Activated CD4-positive, alpha-beta memory T cell treated with anti-CD3 and anti-CD28 coated beads for 36 hours (primary cell): ENCODE measurements around the gene HEBP1. TPM values are rescaled to one million over a fixed set of nuclear protein-coding genes. Genes with fewer than 3 reads are reported as not detected.

ENCODE experiments used
- CTCF ChIA-PET: fragments of 350-600 bp; sonication (Branson Sonifier 250); formaldehyde crosslinking; loops from one replicate; lab custom pipeline; 2021; ENCODE audit warnings: antibody characterized with exemption, inconsistent platforms; lab: Charles Lee
- POLR2A ChIA-PET: fragments of 350-600 bp; sonication (Branson Sonifier 250); formaldehyde crosslinking; loops from one replicate; lab custom pipeline; 2021; ENCODE audit warnings: antibody characterized with exemption; lab: Charles Lee
- DNase-seq: peaks from one replicate; pipeline ENCODE4 v3.0.0-alpha.2; 2020
- H3K27ac Mint-ChIP-seq: one replicate; pipeline ENCODE4 v1.8.0; 2021; ENCODE audit warnings: mixed read lengths
- H3K27me3 Mint-ChIP-seq: one replicate; pipeline ENCODE4 v1.8.0; 2021; ENCODE audit warnings: mixed read lengths
- H3K36me3 Mint-ChIP-seq: one replicate; pipeline ENCODE4 v1.8.0; 2021; ENCODE audit warnings: mixed read lengths
- H3K4me1 Mint-ChIP-seq: one replicate; pipeline ENCODE4 v1.8.0; 2021; ENCODE audit warnings: low read depth, mixed read lengths
- H3K4me3 Mint-ChIP-seq: one replicate; pipeline ENCODE4 v1.8.0; 2021; ENCODE audit warnings: mild to moderate bottlenecking, mixed read lengths
- H3K9me3 Mint-ChIP-seq: one replicate; pipeline ENCODE4 v1.8.0; 2021; ENCODE audit warnings: mixed read lengths
- intact Hi-C: fragments of 100-400 bp; cut with micrococcal nuclease; formaldehyde crosslinking; loops from one replicate; pipeline ENCODE4 v1.15.1; 2023
- total RNA-seq, 2 experiments: library from RNA; stranded (reverse); gene quantifications; one replicate each; pipeline ENCODE4 v1.2.3, GENCODE V29; 2021

Gene HEBP1
- total RNA-seq, 2 experiments from 2014 or later: 20.5 to 22.4 TPM

DNA sequence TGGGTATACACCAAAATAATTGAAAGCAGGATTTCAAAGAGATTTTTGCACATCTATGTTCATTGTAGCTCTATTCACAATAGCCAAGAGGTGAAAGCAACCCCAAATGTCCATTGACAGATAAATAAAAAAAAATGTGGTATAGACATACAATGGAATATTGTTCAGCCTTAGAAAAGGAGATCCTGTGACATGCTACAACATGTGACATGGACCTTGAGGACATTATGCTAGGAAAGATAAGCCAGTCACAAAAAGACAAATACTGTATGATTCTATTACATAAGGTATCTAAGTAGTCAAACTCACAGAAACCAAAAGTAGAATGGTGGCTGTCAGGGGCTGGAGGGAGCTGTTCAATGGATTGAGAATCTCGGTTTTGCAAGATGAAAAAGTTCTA, 60.2 kb downstream of the HEBP1 start:
- H3K4me1 Mint-ChIP-seq: no peaks in the 10 kb centered on the region
- no peak for DNase-seq
- no peak overlapping the region for H3K4me3 Mint-ChIP-seq
- H3K27ac Mint-ChIP-seq: no peak overlapping the region
- intact Hi-C loops: no loop called here
- peaks cover 2% of the 10 kb centered on the region for H3K27me3 Mint-ChIP-seq
- ChIA-PET POLR2A (no interaction called here), CTCF (no interaction called here)
- H3K36me3 Mint-ChIP-seq: no peaks in the 10 kb centered on the region
- no peaks in the 10 kb centered on the region for H3K9me3 Mint-ChIP-seq

DNA sequence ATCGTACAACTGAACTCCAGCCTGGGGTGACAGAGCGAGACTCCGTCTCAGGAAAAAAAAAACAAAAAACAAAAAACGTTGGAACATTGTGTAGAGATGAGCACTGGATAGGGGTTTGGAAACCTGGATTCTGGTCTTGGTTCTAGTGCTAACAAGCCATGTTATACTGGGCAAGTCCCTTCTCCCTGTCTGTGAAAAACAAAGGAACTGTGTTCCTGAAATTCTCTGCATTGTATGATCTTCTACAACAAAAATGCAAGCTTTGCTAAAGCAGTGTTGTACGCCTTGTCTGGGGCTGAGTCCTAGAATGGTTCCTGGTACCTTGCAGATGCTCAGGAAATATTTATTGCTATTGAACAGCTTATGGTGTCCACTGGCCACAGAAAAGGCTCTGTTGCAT, 61.5 kb downstream of the HEBP1 start:
- Mint-ChIP-seq H3K36me3 (no peaks in the 10 kb centered on the region), H3K27ac (no peak overlapping the region), H3K4me1 (no peaks in the 10 kb centered on the region), H3K9me3 (no peaks in the 10 kb centered on the region), H3K27me3 (peaks cover 6% of the 10 kb centered on the region), H3K4me3 (no peak overlapping the region)
- no peak for DNase-seq
- POLR2A ChIA-PET: no interaction called here
- CTCF ChIA-PET: no interaction called here
- intact Hi-C loops: no loop called here

DNA sequence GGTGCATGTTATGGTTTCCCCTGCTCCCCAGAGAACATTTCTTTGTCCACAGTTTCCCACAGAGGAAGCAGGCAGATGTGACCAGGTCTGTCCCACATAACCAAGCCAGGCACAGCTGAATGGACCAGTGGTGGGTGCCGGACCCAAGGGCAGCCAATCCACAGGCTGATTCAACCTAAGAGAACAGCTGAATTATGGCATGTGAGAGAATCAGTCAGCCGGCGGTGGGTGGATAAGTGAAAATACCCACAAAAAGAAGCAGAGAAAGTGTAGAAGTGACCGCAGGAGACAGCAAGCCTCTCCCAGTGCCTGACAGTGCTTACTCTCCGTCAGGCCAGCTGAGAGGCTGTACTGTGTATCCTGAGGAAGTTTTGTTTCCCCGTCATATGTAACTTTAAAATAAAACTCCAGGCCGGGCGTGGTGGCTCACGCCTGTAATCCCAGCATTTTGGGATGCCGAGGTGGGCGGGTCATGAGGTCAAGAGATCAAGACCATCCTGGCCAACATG, 63.0 kb downstream of the HEBP1 start:
- no peak overlapping the region for H3K27ac Mint-ChIP-seq
- H3K27me3 Mint-ChIP-seq: peaks cover 6% of the 10 kb centered on the region
- intact Hi-C loops: no loop called here
- no peaks in the 10 kb centered on the region for H3K9me3 Mint-ChIP-seq
- H3K4me3 Mint-ChIP-seq: no peak overlapping the region
- no peaks in the 10 kb centered on the region for H3K4me1 Mint-ChIP-seq
- H3K36me3 Mint-ChIP-seq: no peaks in the 10 kb centered on the region
- ChIA-PET POLR2A (no interaction called here), CTCF (no interaction called here)
- no peak for DNase-seq

DNA sequence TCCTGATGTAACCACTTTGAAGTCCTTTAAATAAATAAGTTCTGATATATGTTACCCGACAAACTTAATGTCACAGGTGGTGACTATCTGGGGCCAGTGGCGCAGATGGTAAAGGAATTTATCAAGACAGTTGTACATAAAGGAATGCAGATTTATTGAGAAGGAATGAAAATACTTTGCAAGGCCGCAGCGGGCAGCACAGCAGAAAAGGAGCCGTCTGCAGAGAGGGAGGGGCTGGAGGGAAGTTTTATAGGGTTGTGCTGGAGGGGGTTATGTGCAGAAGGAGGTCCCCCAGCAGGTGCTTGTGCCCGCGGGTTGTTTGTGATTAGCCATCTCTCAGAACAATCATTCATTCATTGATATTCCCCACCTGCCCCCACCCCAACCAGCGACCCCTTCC, 65.5 kb downstream of the HEBP1 start:
- CTCF ChIA-PET: interaction anchor here (1.0 to 1.1 kb wide), 3 partner anchors 18 to 344 kb away, joined by 3 read pairs; no protein-coding TSS in a partner anchor
- POLR2A ChIA-PET: no interaction called here
- Mint-ChIP-seq H3K27me3 (peaks cover 6% of the 10 kb centered on the region), H3K36me3 (no peaks in the 10 kb centered on the region), H3K9me3 (no peaks in the 10 kb centered on the region), H3K27ac (no peak overlapping the region), H3K4me1 (no peaks in the 10 kb centered on the region), H3K4me3 (no peak overlapping the region)
- intact Hi-C loops: no loop called here
- DNase-seq: no peak

DNA sequence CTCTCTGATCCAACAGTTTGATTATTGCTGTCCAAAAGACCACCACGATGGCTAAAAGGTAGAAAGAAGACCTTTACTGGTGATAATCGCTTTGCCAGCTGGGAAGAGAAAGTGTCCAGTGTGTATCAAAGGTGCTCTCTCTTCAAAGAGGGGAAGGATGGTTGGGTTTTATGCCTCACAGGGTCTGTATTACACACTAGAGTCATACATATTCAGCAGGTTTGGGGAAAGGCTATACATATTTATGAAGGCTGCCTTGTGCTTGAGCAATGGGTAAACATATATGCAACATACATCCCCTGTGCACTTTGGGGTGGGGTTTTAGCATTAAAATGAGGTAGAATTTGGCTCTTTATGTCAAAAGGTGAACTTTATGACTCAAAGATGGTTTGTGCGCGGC, 66.3 kb downstream of the HEBP1 start:
- Mint-ChIP-seq H3K9me3 (no peaks in the 10 kb centered on the region), H3K27ac (no peak overlapping the region), H3K27me3 (peaks cover 6% of the 10 kb centered on the region), H3K36me3 (no peaks in the 10 kb centered on the region), H3K4me1 (no peaks in the 10 kb centered on the region), H3K4me3 (no peak overlapping the region)
- DNase-seq: no peak
- ChIA-PET CTCF (interaction anchor here (1.0 kb wide), 1 partner anchor 17 kb away, joined by 3 read pairs; no protein-coding TSS in a partner anchor), POLR2A (no interaction called here)
- intact Hi-C loops: no loop called here

DNA sequence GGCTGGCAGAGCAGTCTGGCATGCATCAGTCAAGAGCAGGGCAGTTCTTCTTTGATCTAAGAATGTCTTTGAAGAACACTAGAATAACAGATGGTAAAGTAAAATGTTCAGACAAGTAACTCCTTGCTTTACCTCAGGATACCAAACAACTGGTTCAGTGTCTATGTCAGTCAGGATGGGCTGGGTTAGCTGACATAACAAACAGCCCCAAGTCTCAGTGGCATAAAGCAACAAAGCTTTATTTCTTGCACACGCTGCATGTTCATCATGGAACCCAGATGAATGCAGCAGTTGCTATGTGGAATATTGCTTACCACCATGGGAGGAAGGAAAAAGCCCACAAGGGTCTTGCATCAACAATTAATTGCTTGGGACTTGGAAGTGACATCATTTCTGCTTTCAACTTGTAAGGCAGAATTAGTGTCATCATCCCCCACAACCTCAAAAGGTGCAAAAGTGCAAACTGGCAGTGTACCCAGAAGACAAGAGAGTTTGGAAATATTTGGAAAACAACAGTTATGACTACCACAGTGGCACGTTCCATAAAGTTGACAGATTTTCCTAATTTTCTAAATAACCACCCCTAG, 69.3 kb downstream of the HEBP1 start:
- no peak for DNase-seq
- H3K27me3 Mint-ChIP-seq: peaks cover 8% of the 10 kb centered on the region
- H3K27ac Mint-ChIP-seq: no peak overlapping the region
- intact Hi-C loops: no loop called here
- H3K4me3 Mint-ChIP-seq: no peak overlapping the region
- ChIA-PET CTCF (no interaction called here), POLR2A (no interaction called here)
- no peaks in the 10 kb centered on the region for H3K4me1 Mint-ChIP-seq
- H3K36me3 Mint-ChIP-seq: no peaks in the 10 kb centered on the region
- H3K9me3 Mint-ChIP-seq: no peaks in the 10 kb centered on the region

DNA sequence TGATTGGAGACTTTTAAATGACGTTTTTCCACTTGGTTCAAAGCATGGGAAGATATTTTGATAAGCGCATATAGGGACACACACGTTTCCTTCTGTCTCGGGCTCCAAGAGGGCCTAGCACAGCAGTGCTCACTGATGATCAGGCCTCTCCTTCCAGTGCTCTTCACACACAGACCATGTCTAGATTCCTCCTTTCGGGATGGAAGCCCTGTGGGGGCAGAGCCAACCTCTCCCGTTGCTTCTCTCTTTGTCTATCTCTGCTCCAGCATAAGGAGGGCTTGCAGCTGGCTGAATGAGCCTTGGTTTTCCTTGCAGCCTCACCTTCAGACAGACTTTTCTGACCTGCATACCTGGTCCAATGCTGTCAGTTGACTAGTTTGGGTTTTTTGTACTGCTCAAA, 70.4 kb downstream of the HEBP1 start:
- CTCF ChIA-PET: no interaction called here

DNA sequence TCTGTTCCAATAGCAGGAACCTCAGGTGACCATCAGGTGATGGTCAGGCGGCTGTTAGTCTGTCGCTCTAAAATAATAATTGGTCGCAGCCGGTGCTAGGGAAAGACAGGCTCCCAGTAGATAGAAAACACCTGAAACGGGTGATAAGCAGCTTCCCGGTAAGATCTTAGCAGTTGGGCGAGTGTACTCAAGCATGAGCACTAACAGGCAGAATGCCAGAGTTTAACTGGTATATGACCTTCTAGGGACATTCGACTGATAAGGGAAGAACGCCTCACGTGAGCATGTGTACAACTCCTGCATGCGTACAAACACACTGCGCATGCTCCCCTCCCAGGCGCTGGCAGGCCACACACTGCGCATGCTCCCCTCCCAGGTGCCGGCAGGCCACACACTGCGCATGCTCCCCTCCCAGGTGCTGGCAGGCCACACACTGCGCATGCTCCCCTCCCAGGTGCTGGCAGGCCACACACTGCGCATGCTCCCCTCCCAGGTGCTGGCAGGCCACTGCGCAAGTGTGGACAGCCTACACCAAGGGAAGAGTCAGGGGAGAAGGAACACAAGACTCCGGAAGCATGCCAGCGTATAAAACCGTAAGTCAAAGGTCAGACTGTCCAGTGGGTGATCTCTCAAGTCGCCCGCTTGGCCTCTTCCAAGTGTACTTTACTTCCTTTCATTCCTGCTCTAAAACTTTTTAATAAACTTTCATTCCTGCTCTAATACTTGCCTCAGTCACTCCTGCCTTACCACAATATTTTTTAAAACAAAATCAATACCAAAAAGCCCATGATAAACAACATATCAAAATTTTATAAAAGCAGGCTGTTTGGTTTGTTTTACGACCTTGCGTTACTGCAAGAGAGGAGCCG, 72.6 kb downstream of the HEBP1 start:
- Mint-ChIP-seq H3K36me3 (no peaks in the 10 kb centered on the region), H3K4me1 (no peaks in the 10 kb centered on the region), H3K9me3 (no peaks in the 10 kb centered on the region), H3K27ac (no peak overlapping the region), H3K27me3 (peaks cover 2% of the 10 kb centered on the region), H3K4me3 (peak overlapping the region; percentile 52)
- CTCF ChIA-PET: interaction anchor here (1.2 kb wide), 1 partner anchor 11 kb away, joined by 4 read pairs; no protein-coding TSS in a partner anchor
- DNase-seq: peak; percentile 58
- intact Hi-C loops: no loop called here
- POLR2A ChIA-PET: no interaction called here

More for the DNA sequence above, 70.4 kb downstream of the HEBP1 start:
- Mint-ChIP-seq H3K9me3 (no peaks in the 10 kb centered on the region), H3K27ac (no peak overlapping the region), H3K27me3 (peaks cover 6% of the 10 kb centered on the region), H3K4me3 (no peak overlapping the region), H3K4me1 (no peaks in the 10 kb centered on the region), H3K36me3 (no peaks in the 10 kb centered on the region)
- intact Hi-C loops: no loop called here
- POLR2A ChIA-PET: no interaction called here
- no peak for DNase-seq

DNA sequence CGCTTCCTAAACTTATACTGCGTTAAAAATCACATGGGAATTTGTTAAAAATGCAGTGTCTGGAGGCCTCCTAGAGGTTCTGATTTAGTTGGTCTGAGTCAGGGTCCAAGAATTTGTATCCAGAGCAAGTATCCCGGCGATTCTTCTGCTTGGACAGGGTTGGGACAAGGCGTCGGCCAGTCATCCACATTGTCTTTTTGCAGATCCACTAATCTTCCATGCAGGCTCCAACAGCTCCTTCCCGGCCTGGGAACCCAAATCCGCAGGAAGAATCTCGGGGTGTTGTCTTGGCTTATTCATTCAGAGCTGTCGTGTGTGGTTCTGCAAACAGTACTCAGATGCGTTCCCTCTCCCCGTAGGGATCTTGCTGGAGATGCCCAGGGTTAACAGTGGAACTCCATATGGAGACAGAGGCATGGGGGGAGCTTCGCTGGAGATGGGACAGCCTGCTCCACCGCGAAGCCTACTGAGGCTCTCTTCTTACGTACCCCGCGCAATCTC, 73.4 kb downstream of the HEBP1 start:
- ChIA-PET POLR2A (no interaction called here), CTCF (interaction anchor here (1.2 kb wide), 1 partner anchor 11 kb away, joined by 4 read pairs; no protein-coding TSS in a partner anchor)
- H3K4me3 Mint-ChIP-seq: no peak overlapping the region
- H3K27me3 Mint-ChIP-seq: peaks cover 3% of the 10 kb centered on the region
- intact Hi-C loops: no loop called here
- no peaks in the 10 kb centered on the region for H3K4me1 Mint-ChIP-seq
- no peaks in the 10 kb centered on the region for H3K36me3 Mint-ChIP-seq
- DNase-seq: no peak
- H3K9me3 Mint-ChIP-seq: no peaks in the 10 kb centered on the region
- H3K27ac Mint-ChIP-seq: no peak overlapping the region

DNA sequence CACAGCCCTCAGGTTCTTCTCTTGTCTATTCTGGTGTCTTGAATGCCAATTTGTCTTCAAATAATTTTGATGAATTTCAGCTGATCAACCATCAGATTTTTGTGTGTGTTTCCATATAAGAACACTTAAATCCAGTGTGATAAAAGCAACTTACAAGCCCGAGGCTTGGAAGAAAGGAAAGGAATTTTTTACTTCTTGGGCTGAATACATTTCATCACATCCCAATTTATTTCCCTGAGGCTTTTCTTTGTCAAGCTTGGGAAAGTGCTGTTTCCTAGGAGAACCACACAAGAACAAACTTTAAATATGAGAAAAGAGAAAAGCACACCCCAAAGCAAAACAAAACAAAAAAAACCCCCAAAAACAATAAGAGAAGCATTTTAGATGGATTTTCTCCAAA, 74.7 kb downstream of the HEBP1 start:
- POLR2A ChIA-PET: no interaction called here

More for the DNA sequence above, 74.7 kb downstream of the HEBP1 start:
- intact Hi-C loops: no loop called here
- Mint-ChIP-seq H3K4me3 (no peak overlapping the region), H3K36me3 (no peaks in the 10 kb centered on the region), H3K27me3 (peaks cover 3% of the 10 kb centered on the region), H3K9me3 (no peaks in the 10 kb centered on the region), H3K4me1 (no peaks in the 10 kb centered on the region), H3K27ac (no peak overlapping the region)
- CTCF ChIA-PET: no interaction called here
- DNase-seq: no peak
